DOHH2 (cell line): ENCODE results near the gene IRF7.

ENCODE experiments used
- H3F3A ChIP-seq: fragments of 200-600 bp; sonication (generic), shearing (Covaris generic); 2 replicates; pipeline ENCODE4 v1.6.0; 2016; ENCODE audit warnings: antibody characterized with exemption, mild to moderate bottlenecking; ENCODE audit not compliant: control insufficient read depth, insufficient read depth
- H3K27ac ChIP-seq: fragments of 200-600 bp; sonication (generic); 2 replicates; pipeline ENCODE4 v1.5.1; 2014; ENCODE audit warnings: low read depth, mild to moderate bottlenecking, low read length, moderate library complexity
- H3K27me3 ChIP-seq: fragments of 200-600 bp; sonication (generic); 2 replicates; pipeline ENCODE4 v1.6.1; 2014; ENCODE audit warnings: mild to moderate bottlenecking, low read length, mixed read lengths; ENCODE audit not compliant: control insufficient read depth
- H3K36me3 ChIP-seq: fragments of 200-600 bp; sonication (generic); 2 replicates; pipeline ENCODE4 v1.6.1; 2014; ENCODE audit warnings: mild to moderate bottlenecking, low read length, moderate library complexity, mixed read lengths; ENCODE audit not compliant: control insufficient read depth
- H3K4me1 ChIP-seq: fragments of 200-600 bp; sonication (generic); 2 replicates; pipeline ENCODE4 v1.6.1; 2014; ENCODE audit warnings: mild to moderate bottlenecking, low read length, mixed read lengths; ENCODE audit not compliant: control insufficient read depth
- H3K4me2 ChIP-seq: fragments of 200-600 bp; sonication (generic); 2 replicates; pipeline ENCODE4 v1.6.0; 2014; ENCODE audit warnings: mild to moderate bottlenecking, low read length, moderate library complexity
- H3K4me3 ChIP-seq: fragments of 200-600 bp; sonication (generic); 2 replicates; pipeline ENCODE4 v1.5.1; 2014; ENCODE audit warnings: mild to moderate bottlenecking, low read length, mixed read lengths
- H3K79me2 ChIP-seq: fragments of 200-600 bp; sonication (generic); 2 replicates; pipeline ENCODE4 v1.6.1; 2014; ENCODE audit warnings: mild to moderate bottlenecking, low read length, mixed read lengths; ENCODE audit not compliant: control insufficient read depth
- H3K9me2 ChIP-seq: fragments of 200-600 bp; sonication (generic); replicated peaks from 2 replicates; pipeline ENCODE4 v1.6.1; 2014; ENCODE audit warnings: mild to moderate bottlenecking, low read length, mixed read lengths; ENCODE audit not compliant: control insufficient read depth
- H3K9me3 ChIP-seq: fragments of 200-600 bp; sonication (generic); 2 replicates; pipeline ENCODE4 v1.6.1; 2014; ENCODE audit warnings: antibody characterized with exemption, low read length, mixed read lengths; ENCODE audit not compliant: control insufficient read depth, insufficient read depth
- H4K20me1 ChIP-seq: fragments of 200-600 bp; sonication (generic); 2 replicates; pipeline ENCODE4 v1.6.0; 2014; ENCODE audit warnings: low read depth, mild to moderate bottlenecking, antibody characterized with exemption, low read length, moderate library complexity; ENCODE audit not compliant: control insufficient read depth, insufficient read depth
- CTCF ChIP-seq: fragments of 200-600 bp; sonication (generic); IDR thresholded peaks from one replicate; pipeline ENCODE4 v1.5.1; 2014; ENCODE audit warnings: antibody characterized with exemption, mild to moderate bottlenecking, low read depth, low read length; ENCODE audit not compliant: poor library complexity, severe bottlenecking
- EZH2phosphoT487 ChIP-seq: fragments of 200-600 bp; sonication (generic); IDR thresholded peaks from 2 replicates; pipeline ENCODE4 v1.6.1; 2017; ENCODE audit warnings: borderline replicate concordance, mild to moderate bottlenecking, antibody characterized with exemption, low read length, moderate library complexity, mixed read lengths

Gene IRF7

GRCh38 chr11:657691-658126 lies 42.0 kb upstream of the IRF7 start:
- H3K27ac ChIP-seq: no peak overlapping the region

DNA sequence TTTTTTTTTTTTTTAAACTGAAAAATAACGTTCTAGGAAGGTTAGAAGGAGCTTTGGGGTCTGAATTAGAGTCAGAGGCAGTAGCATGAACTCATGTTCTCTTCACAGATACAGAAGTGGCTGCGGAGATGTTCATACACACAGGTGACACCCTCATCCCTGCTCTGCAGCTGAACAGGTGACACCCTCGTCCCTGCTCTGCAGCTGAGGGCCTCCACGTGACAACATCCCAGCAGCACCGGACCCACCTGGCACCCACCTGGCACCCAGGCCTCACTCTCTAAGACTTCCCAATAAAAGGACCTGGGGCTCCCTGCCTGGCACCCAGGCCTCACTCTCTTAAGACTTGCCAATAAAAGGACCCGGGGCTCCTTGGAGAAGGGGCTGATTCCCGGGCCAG lies 41.1 kb upstream of the IRF7 start:
- H3F3A ChIP-seq: no peaks in the 10 kb centered on the region
- no peaks in the 10 kb centered on the region for H3K27me3 ChIP-seq
- no peaks in the 10 kb centered on the region for H3K9me3 ChIP-seq
- H3K9me2 ChIP-seq: no peaks in the 10 kb centered on the region
- H4K20me1 ChIP-seq: no peaks in the 10 kb centered on the region
- TF ChIP-seq CTCF: no peak
- no peak for TF ChIP-seq EZH2phosphoT487
- no peak overlapping the region for H3K4me3 ChIP-seq
- no peaks in the 10 kb centered on the region for H3K4me1 ChIP-seq
- no peak overlapping the region for H3K4me2 ChIP-seq
- H3K36me3 ChIP-seq: no peaks in the 10 kb centered on the region; the same call in 1 of the 2 replicates
- H3K79me2 ChIP-seq: no peaks in the 10 kb centered on the region
- no peak overlapping the region for H3K27ac ChIP-seq

More at GRCh38 chr11:657691-658126, 42.0 kb upstream of the IRF7 start:
- Histone ChIP-seq H3K4me1 (no peaks in the 10 kb centered on the region), H3F3A (no peaks in the 10 kb centered on the region), H3K4me2 (no peak overlapping the region), H3K9me3 (no peaks in the 10 kb centered on the region), H3K36me3 (no peaks in the 10 kb centered on the region; the same call in 1 of the 2 replicates), H3K4me3 (no peak overlapping the region), H3K27me3 (no peaks in the 10 kb centered on the region), H3K9me2 (no peaks in the 10 kb centered on the region), H3K79me2 (no peaks in the 10 kb centered on the region), H4K20me1 (no peaks in the 10 kb centered on the region)
- TF ChIP-seq EZH2phosphoT487 (no peak), CTCF (no peak)

GRCh38 chr11:656426-656825 lies 40.7 kb upstream of the IRF7 start:
- Histone ChIP-seq H3F3A (no peaks in the 10 kb centered on the region), H3K4me3 (no peak overlapping the region), H3K4me1 (no peaks in the 10 kb centered on the region), H3K4me2 (no peak overlapping the region), H3K79me2 (no peaks in the 10 kb centered on the region), H3K9me3 (no peaks in the 10 kb centered on the region), H4K20me1 (no peaks in the 10 kb centered on the region), H3K36me3 (no peaks in the 10 kb centered on the region; the same call in 1 of the 2 replicates), H3K9me2 (no peaks in the 10 kb centered on the region), H3K27me3 (no peaks in the 10 kb centered on the region), H3K27ac (no peak overlapping the region)
- no peak for TF ChIP-seq CTCF
- no peak for TF ChIP-seq EZH2phosphoT487
